OCI-LY1 (cell line): Measurements from ENCODE around the gene AMZ1.
"Not testable (repeated sequence)": the region's sequence is repeated elsewhere in the genome, so short reads cannot be mapped to it uniquely, and the experiment has no call there.

Experiments
- H2AFZ ChIP-seq: fragments of 200-600 bp; sonication (generic), shearing (Covaris generic); 2 replicates; pipeline ENCODE4 v1.6.0; 2014; ENCODE audit warnings: antibody characterized with exemption, mild to moderate bottlenecking, low read length
- H3F3A ChIP-seq: fragments of 200-600 bp; sonication (generic), shearing (Covaris generic); 2 replicates; pipeline ENCODE4 v1.6.0; 2014; ENCODE audit warnings: mild to moderate bottlenecking, antibody characterized with exemption, low read length, moderate library complexity; ENCODE audit not compliant: insufficient read depth
- H3K27ac ChIP-seq: fragments of 200-600 bp; sonication (generic); 2 replicates; pipeline ENCODE4 v1.5.1; 2014; ENCODE audit warnings: low read length, mixed run types, mild to moderate bottlenecking, low read depth; ENCODE audit not compliant: poor library complexity, severe bottlenecking
- H3K27me3 ChIP-seq: fragments of 200-600 bp; sonication (generic); 2 replicates; pipeline ENCODE4 v1.6.0; 2014; ENCODE audit warnings: antibody characterized with exemption, mild to moderate bottlenecking, low read length, moderate library complexity; ENCODE audit not compliant: insufficient read depth
- H3K36me3 ChIP-seq: fragments of 200-600 bp; sonication (generic); 2 replicates; pipeline ENCODE4 v1.6.1; 2014; ENCODE audit warnings: mild to moderate bottlenecking, antibody characterized with exemption, low read length, moderate library complexity, mixed read lengths; ENCODE audit not compliant: insufficient read depth
- H3K4me1 ChIP-seq: fragments of 200-600 bp; sonication (generic); 2 replicates; pipeline ENCODE4 v1.5.1; 2014; ENCODE audit warnings: mild to moderate bottlenecking, low read length, moderate library complexity; ENCODE audit not compliant: insufficient read depth, severe bottlenecking
- H3K4me2 ChIP-seq: fragments of 200-600 bp; sonication (generic), shearing (Covaris generic); 2 replicates; pipeline ENCODE4 v1.6.1; 2014; ENCODE audit warnings: low read length
- H3K4me3 ChIP-seq: fragments of 200-600 bp; sonication (generic); 2 replicates; pipeline ENCODE4 v1.5.1; 2014; ENCODE audit warnings: low read length, low read depth, mild to moderate bottlenecking, mixed read lengths; ENCODE audit not compliant: poor library complexity, severe bottlenecking
- H3K79me2 ChIP-seq: fragments of 200-600 bp; shearing (Covaris generic); 2 replicates; pipeline ENCODE4 v1.6.1; 2016; ENCODE audit warnings: mixed run types, low read length, mixed read lengths; ENCODE audit not compliant: insufficient read depth
- H3K9ac ChIP-seq: fragments of 200-600 bp; sonication (generic), shearing (Covaris generic); 2 replicates; pipeline ENCODE4 v1.6.1; 2014; ENCODE audit warnings: mild to moderate bottlenecking, low read length, mixed read lengths
- H3K9me2 ChIP-seq: fragments of 200-600 bp; sonication (generic), shearing (Covaris generic); 2 replicates; pipeline ENCODE4 v1.6.1; 2014; ENCODE audit warnings: low read depth, mild to moderate bottlenecking, low read length, mixed read lengths
- H3K9me3 ChIP-seq: fragments of 200-600 bp; shearing (Covaris generic); 2 replicates; pipeline ENCODE4 v1.6.1; 2014; ENCODE audit warnings: low read length, mixed read lengths
- H4K20me1 ChIP-seq: fragments of 200-600 bp; sonication (generic), shearing (Covaris generic); 2 replicates; pipeline ENCODE4 v1.6.0; 2016; ENCODE audit warnings: mild to moderate bottlenecking, low read length; ENCODE audit not compliant: insufficient read depth
- CTCF ChIP-seq: fragments of 200-600 bp; sonication (generic), shearing (Covaris generic); IDR thresholded peaks from 2 replicates; pipeline ENCODE4 v1.5.1; 2017; ENCODE audit warnings: mild to moderate bottlenecking, antibody characterized with exemption, low read length, moderate library complexity, mixed read lengths
- EZH2 ChIP-seq: fragments of 200-600 bp; sonication (generic), shearing (Covaris generic); IDR thresholded peaks from 2 replicates; pipeline ENCODE4 v1.8.0; 2017; ENCODE audit warnings: borderline replicate concordance, mixed run types, mild to moderate bottlenecking, antibody characterized with exemption, low read length, moderate library complexity, mixed read lengths

AMZ1 gene

GRCh38 chr7:2691011-2691707 lies 3.2 kb downstream of the AMZ1 start:
- Histone ChIP-seq H3K79me2 (no peaks in the 10 kb centered on the region), H3K4me3 (no peak overlapping the region), H4K20me1 (no peaks in the 10 kb centered on the region), H3F3A (no peaks in the 10 kb centered on the region), H3K27ac (no peak overlapping the region), H3K9me3 (no peaks in the 10 kb centered on the region), H2AFZ (no peak overlapping the region), H3K4me2 (no peak overlapping the region), H3K9ac (no peak overlapping the region), H3K27me3 (peaks cover 3% of the 10 kb centered on the region; the same call in 1 of the 2 replicates), H3K4me1 (no peaks in the 10 kb centered on the region), H3K36me3 (no peaks in the 10 kb centered on the region; the same call in 1 of the 2 replicates), H3K9me2 (no peaks in the 10 kb centered on the region)
- TF ChIP-seq CTCF (no peak), EZH2 (no peak)

GRCh38 chr7:2691932-2692439 lies 4.0 kb downstream of the AMZ1 start:
- not testable (repeated sequence) for H2AFZ ChIP-seq, H3K79me2 ChIP-seq, H4K20me1 ChIP-seq, H3K9me3 ChIP-seq, H3K27ac ChIP-seq, H3K4me1 ChIP-seq, H3K4me3 ChIP-seq, H3K4me2 ChIP-seq, H3K36me3 ChIP-seq, H3F3A ChIP-seq, H3K9ac ChIP-seq, H3K27me3 ChIP-seq, H3K9me2 ChIP-seq

GRCh38 chr7:2692543-2692942 lies 4.5 kb downstream of the AMZ1 start:
- H3K36me3 ChIP-seq, result no peaks in the 10 kb centered on the region; the same call in 1 of the 2 replicates
- H3K9ac ChIP-seq, result no peak overlapping the region
- H3K27me3 ChIP-seq, result peaks cover 3% of the 10 kb centered on the region; the same call in 1 of the 2 replicates
- no peak overlapping the region for H2AFZ ChIP-seq
- no peaks in the 10 kb centered on the region for H3K9me3 ChIP-seq
- H3K27ac ChIP-seq, result no peak overlapping the region
- H3K4me2 ChIP-seq, result no peak overlapping the region
- no peak overlapping the region for H3K4me3 ChIP-seq
- no peaks in the 10 kb centered on the region for H3K4me1 ChIP-seq
- H4K20me1 ChIP-seq, result no peaks in the 10 kb centered on the region
- TF ChIP-seq EZH2 (no peak), CTCF (no peak)
- no peaks in the 10 kb centered on the region for H3K9me2 ChIP-seq
- no peaks in the 10 kb centered on the region for H3K79me2 ChIP-seq
- H3F3A ChIP-seq, result no peaks in the 10 kb centered on the region

- H2AFZ ChIP-seq, H3K4me1 ChIP-seq, H3K4me3 ChIP-seq, H3F3A ChIP-seq, H3K27me3 ChIP-seq, H3K9ac ChIP-seq, H3K9me3 ChIP-seq, H3K4me2 ChIP-seq, H3K27ac ChIP-seq, H3K9me2 ChIP-seq, H3K36me3 ChIP-seq, H4K20me1 ChIP-seq, H3K79me2 ChIP-seq: not testable (repeated sequence)
Observed at GRCh38 chr7:2693420-2694121, 5.6 kb downstream of the AMZ1 start.

- not testable (repeated sequence) for H3K27ac ChIP-seq, H3K79me2 ChIP-seq, H4K20me1 ChIP-seq, H3K4me1 ChIP-seq, H2AFZ ChIP-seq, H3K4me2 ChIP-seq, H3K9me2 ChIP-seq, H3F3A ChIP-seq, H3K9me3 ChIP-seq, H3K9ac ChIP-seq, H3K27me3 ChIP-seq, H3K4me3 ChIP-seq, H3K36me3 ChIP-seq
Observed at GRCh38 chr7:2694122-2694436, 6.1 kb downstream of the AMZ1 start.
